Mammary epithelial cell (primary cell): ENCODE measurements around the gene GTF3C6.

ENCODE experiments used
- EZH2 ChIP-seq: IDR thresholded peaks from 2 replicates; pipeline ENCODE4 v1.6.1; 2012; ENCODE audit warnings: low read length, inconsistent platforms, borderline replicate concordance
- TF ChIP-seq, protein P1 (sequence below), 2 donors: IDR thresholded peaks in 1 of 2; conservative IDR thresholded peaks in 1 of 2; 2 replicates each; pipeline ENCODE4 v1.5.1; 2011 to 2012; ENCODE audit warnings: inconsistent platforms in 2 of 2, low read length in 2 of 2, mild to moderate bottlenecking in 2 of 2, control low read depth in 1 of 2, low read depth in 1 of 2; ENCODE audit not compliant: insufficient read depth in 1 of 2; ENCODE audit errors: extremely low read depth in 1 of 2

DNA sequence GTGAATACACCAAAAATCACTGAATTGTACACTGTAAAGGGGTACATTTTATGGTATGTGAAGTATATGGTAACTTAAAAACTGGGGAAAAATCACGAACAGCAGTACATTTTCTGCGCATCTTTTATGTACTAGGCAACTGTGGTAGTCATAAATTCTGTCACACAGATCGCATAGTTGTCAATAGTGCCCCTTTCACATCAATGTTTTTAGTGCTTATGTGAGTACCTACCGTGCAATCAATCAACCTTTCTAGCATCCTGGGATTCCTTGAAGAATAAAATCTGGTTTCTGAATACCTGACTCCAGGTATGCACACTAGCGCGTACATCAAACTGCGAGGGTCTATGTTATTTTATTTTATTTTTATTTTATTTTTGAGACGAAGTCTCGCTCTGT lies 22.7 kb downstream of the GTF3C6 start:
- TF ChIP-seq, protein P1, sequence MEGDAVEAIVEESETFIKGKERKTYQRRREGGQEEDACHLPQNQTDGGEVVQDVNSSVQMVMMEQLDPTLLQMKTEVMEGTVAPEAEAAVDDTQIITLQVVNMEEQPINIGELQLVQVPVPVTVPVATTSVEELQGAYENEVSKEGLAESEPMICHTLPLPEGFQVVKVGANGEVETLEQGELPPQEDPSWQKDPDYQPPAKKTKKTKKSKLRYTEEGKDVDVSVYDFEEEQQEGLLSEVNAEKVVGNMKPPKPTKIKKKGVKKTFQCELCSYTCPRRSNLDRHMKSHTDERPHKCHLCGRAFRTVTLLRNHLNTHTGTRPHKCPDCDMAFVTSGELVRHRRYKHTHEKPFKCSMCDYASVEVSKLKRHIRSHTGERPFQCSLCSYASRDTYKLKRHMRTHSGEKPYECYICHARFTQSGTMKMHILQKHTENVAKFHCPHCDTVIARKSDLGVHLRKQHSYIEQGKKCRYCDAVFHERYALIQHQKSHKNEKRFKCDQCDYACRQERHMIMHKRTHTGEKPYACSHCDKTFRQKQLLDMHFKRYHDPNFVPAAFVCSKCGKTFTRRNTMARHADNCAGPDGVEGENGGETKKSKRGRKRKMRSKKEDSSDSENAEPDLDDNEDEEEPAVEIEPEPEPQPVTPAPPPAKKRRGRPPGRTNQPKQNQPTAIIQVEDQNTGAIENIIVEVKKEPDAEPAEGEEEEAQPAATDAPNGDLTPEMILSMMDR (conservative IDR thresholded peaks at IDR 0.05 in 1 of 2, IDR thresholded peaks at IDR 0.05 in 1 of 2; ENCODE audit: extremely low read depth in 1 of 2, insufficient read depth in 1 of 2, low read depth in 1 of 2, low read length in 2 of 2) = no peak
- TF ChIP-seq EZH2 = no peak
